K562 (cell line): ENCODE results near the gene SLTM. TPM values are rescaled to one million over a fixed set of nuclear protein-coding genes. Genes with fewer than 3 reads are reported as not detected.
A peak's percentile ranks its signal among the peaks of the same experiment; 100 is the strongest.

ENCODE experiments used
- ARHGAP35 ChIP-seq: fragments of 450-650 bp; IDR thresholded peaks from 2 replicates; pipeline ENCODE4 v1.6.1; 2018; ENCODE audit not compliant: partially characterized antibody
- DMBX1 ChIP-seq: fragments of 250-450 bp; sonication (Bioruptor Pico); IDR thresholded peaks from 2 replicates; pipeline ENCODE4 v1.8.0; 2022; ENCODE audit warnings: inconsistent platforms, mild to moderate bottlenecking, moderate library complexity, borderline replicate concordance
- FOS ChIP-seq: IDR thresholded peaks from 3 replicates; pipeline ENCODE4 v1.6.1; 2011; ENCODE audit not compliant: insufficient read length; ENCODE audit errors: extremely low read depth
- FOXO4 ChIP-seq: fragments of 450-650 bp; formaldehyde crosslinking; IDR thresholded peaks from 2 replicates; pipeline ENCODE4 v1.4.0; 2020; ENCODE audit warnings: mild to moderate bottlenecking, moderate library complexity
- MCM3 ChIP-seq: fragments of 450-650 bp; IDR thresholded peaks from 2 replicates; pipeline ENCODE4 v1.6.1; 2016
- NCOA2 ChIP-seq, 2 experiments: fragments of 450-650 bp; IDR thresholded peaks; 2 replicates each; pipeline ENCODE4 v1.6.1; 2018; ENCODE audit warnings: mild to moderate bottlenecking in 2 of 2, moderate library complexity in 1 of 2; ENCODE audit not compliant: partially characterized antibody in 2 of 2
- NFYB ChIP-seq: IDR thresholded peaks from 2 replicates; pipeline ENCODE4 v1.6.1; 2011; ENCODE audit warnings: mild to moderate bottlenecking, moderate library complexity; ENCODE audit not compliant: insufficient read length; ENCODE audit errors: extremely low read depth
- PURB ChIP-seq: sonication (generic); formaldehyde crosslinking; IDR thresholded peaks from 2 replicates; pipeline ENCODE4 v1.9.0; 2021; ENCODE audit warnings: low read depth, mild to moderate bottlenecking, missing genetic modification reagents
- SIN3A ChIP-seq, 2 experiments: fragments of 150-350 bp in 1 of 2; IDR thresholded peaks; 2 replicates each; pipeline ENCODE4 v1.6.1; 2011 to 2016; ENCODE audit warnings: borderline replicate concordance in 2 of 2, low read depth in 2 of 2, low read length in 2 of 2, mild to moderate bottlenecking in 2 of 2, moderate library complexity in 2 of 2; ENCODE audit not compliant: control insufficient read depth in 1 of 2
- USF2 ChIP-seq: sonication (generic); formaldehyde crosslinking; IDR thresholded peaks from 2 replicates; pipeline ENCODE4 v1.5.0; 2020; ENCODE audit warnings: missing genetic modification reagents
- ZBTB5 ChIP-seq: fragments of 450-650 bp; IDR thresholded peaks from 2 replicates; pipeline ENCODE4 v1.6.1; 2017; ENCODE audit warnings: antibody characterized with exemption
- ZEB2 ChIP-seq: fragments of 450-650 bp; IDR thresholded peaks from 2 replicates; pipeline ENCODE4 v1.6.1; 2016
- ZNF77 ChIP-seq: fragments of 250-450 bp; sonication (Bioruptor Pico); IDR thresholded peaks from 2 replicates; pipeline ENCODE4 v1.5.0; 2020
- polyA plus RNA-seq, 8 experiments: library from polyadenylated mRNA; depleted of rRNA in 4 of 8; stranded (reverse) in 5 of 8; unstranded in 3 of 8; fragments of >200 nt; fragmentation: Nextera tagmentation in 2 of 8; fragmentation: Illumina TruSeq in 1 of 8; extraction: Ambion mirVana in 2 of 8; extraction: Trizol in 1 of 8; gene quantifications; 2 replicates each; pipeline versions ENCODE4 v1.2.1 to v1.2.3, GENCODE V29; 2011 to 2014; ENCODE audit warnings: inconsistent platforms in 1 of 8, missing spikeins in 1 of 8
- total RNA-seq, 7 experiments: library from RNA; depleted of rRNA in 6 of 7; stranded (reverse); fragments of >200 nt in 6 of 7; fragmentation: Illumina TruSeq in 2 of 7; extraction: Trizol in 2 of 7; gene quantifications; 2 replicates each; pipeline versions ENCODE4 v1.2.1 to v1.2.3, GENCODE V29; 2011 to 2021; ENCODE audit warnings: low replicate concordance in 1 of 7
- TF ChIP-seq, protein P1 (sequence below): fragments of 250-450 bp; sonication (Bioruptor Pico); IDR thresholded peaks from 2 replicates; pipeline ENCODE4 v1.9.0; 2021; ENCODE audit warnings: mild to moderate bottlenecking
- TF ChIP-seq, protein P2 (sequence below): conservative IDR thresholded peaks from 2 replicates; pipeline ENCODE4 v1.6.1; 2011; ENCODE audit warnings: low read depth, mild to moderate bottlenecking, low read length; ENCODE audit not compliant: control insufficient read depth
- TF ChIP-seq, protein P3 (sequence below): fragments of 250-450 bp; sonication (Bioruptor Pico); IDR thresholded peaks from 2 replicates; pipeline ENCODE4 v1.9.0; 2021; ENCODE audit warnings: mild to moderate bottlenecking, inconsistent platforms
- TF ChIP-seq, protein P4 (sequence below): sonication (generic); formaldehyde crosslinking; IDR thresholded peaks from 2 replicates; pipeline ENCODE4 v1.8.0; 2023; ENCODE audit warnings: mild to moderate bottlenecking, missing genetic modification reagents

SLTM gene
- total and polyA plus RNA-seq, 9 of the 15 experiments (the other 6 are each of a cell fraction or from before 2014, with no cell fraction given), result 39.5 to 163 (median 102) TPM

DNA sequence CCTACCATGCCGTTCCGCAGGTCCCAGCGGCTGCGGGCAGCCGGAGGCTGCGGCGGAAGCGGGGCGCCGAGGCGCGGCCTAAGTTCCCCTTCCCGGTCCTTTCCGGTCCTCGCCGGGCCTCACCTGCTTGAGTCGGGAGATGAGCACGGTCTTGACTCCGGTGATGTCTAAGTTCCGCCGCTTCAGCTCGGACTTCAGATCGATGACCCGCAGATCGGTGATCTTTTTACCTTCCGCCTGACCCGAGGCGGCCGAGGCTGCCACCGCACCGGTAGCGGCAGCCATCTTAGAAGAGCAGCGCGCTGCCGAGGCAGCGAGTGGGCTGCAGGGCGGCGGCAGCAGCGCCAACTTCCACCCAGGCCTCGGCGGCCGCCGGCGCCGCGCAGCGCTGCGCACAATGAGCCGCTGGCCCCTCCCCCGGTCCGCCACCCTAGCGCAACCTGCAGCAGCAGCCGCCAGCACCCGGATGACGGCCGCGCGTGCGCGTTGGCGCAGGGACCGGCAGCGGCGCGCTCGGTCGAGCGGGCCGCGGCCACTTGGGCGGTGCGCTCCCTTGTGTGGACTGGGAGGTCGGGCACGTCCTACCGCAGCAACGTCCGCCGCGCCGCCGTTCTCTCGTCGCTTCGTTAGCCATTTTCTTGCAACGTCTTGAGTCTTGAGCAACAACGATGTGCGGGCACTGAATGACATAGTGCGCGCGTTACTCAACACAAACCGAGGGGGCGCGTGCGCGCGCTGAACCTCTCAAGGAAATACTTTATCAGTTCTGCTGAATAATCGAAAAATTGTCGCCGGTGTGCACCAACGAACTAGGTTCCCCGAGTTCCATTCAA lies at the start of gene SLTM (continued):
- TF ChIP-seq FOXO4 (CRISPR knock-in tag), result no peak
- no peak for TF ChIP-seq NCOA2 (IDR thresholded peaks at IDR 0.05; ENCODE audit: partially characterized antibody in 2 of 2)
- no peak for TF ChIP-seq MCM3
- TF ChIP-seq PURB (CRISPR knock-in tag), result no peak
- TF ChIP-seq SIN3A (IDR thresholded peaks at IDR 0.05; ENCODE audit: borderline replicate concordance in 2 of 2, control insufficient read depth in 1 of 2, low read depth in 2 of 2, low read length in 2 of 2), result peak; percentile 8 to 55; a peak in 1 of 4 replicates
- TF ChIP-seq, protein P1, sequence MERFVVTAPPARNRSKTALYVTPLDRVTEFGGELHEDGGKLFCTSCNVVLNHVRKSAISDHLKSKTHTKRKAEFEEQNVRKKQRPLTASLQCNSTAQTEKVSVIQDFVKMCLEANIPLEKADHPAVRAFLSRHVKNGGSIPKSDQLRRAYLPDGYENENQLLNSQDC (CRISPR knock-in tag), result peak; percentile 94
- TF ChIP-seq ZNF77 (CRISPR knock-in tag), result no peak
- TF ChIP-seq NFYB, result no peak
- TF ChIP-seq DMBX1 (CRISPR knock-in tag), result 0 out of 2 replicates have a peak, but pooled peaks have one; percentile 54
- TF ChIP-seq, protein P2, sequence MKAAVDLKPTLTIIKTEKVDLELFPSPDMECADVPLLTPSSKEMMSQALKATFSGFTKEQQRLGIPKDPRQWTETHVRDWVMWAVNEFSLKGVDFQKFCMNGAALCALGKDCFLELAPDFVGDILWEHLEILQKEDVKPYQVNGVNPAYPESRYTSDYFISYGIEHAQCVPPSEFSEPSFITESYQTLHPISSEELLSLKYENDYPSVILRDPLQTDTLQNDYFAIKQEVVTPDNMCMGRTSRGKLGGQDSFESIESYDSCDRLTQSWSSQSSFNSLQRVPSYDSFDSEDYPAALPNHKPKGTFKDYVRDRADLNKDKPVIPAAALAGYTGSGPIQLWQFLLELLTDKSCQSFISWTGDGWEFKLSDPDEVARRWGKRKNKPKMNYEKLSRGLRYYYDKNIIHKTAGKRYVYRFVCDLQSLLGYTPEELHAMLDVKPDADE, result peak; percentile 77
- TF ChIP-seq USF2 (CRISPR knock-in tag), result no peak
- no peak for TF ChIP-seq FOS
- no peak for TF ChIP-seq ZBTB5
- TF ChIP-seq, protein P3, sequence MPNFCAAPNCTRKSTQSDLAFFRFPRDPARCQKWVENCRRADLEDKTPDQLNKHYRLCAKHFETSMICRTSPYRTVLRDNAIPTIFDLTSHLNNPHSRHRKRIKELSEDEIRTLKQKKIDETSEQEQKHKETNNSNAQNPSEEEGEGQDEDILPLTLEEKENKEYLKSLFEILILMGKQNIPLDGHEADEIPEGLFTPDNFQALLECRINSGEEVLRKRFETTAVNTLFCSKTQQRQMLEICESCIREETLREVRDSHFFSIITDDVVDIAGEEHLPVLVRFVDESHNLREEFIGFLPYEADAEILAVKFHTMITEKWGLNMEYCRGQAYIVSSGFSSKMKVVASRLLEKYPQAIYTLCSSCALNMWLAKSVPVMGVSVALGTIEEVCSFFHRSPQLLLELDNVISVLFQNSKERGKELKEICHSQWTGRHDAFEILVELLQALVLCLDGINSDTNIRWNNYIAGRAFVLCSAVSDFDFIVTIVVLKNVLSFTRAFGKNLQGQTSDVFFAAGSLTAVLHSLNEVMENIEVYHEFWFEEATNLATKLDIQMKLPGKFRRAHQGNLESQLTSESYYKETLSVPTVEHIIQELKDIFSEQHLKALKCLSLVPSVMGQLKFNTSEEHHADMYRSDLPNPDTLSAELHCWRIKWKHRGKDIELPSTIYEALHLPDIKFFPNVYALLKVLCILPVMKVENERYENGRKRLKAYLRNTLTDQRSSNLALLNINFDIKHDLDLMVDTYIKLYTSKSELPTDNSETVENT (CRISPR knock-in tag), result peak; percentile 94
- no peak for TF ChIP-seq ARHGAP35
- 0 out of 2 replicates have a peak, but pooled peaks have one; percentile 28 for TF ChIP-seq ZEB2
- TF ChIP-seq, protein P4, sequence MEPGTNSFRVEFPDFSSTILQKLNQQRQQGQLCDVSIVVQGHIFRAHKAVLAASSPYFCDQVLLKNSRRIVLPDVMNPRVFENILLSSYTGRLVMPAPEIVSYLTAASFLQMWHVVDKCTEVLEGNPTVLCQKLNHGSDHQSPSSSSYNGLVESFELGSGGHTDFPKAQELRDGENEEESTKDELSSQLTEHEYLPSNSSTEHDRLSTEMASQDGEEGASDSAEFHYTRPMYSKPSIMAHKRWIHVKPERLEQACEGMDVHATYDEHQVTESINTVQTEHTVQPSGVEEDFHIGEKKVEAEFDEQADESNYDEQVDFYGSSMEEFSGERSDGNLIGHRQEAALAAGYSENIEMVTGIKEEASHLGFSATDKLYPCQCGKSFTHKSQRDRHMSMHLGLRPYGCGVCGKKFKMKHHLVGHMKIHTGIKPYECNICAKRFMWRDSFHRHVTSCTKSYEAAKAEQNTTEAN (CRISPR knock-in tag), result no peak
